ENCODE measurements around the gene LCN15. TPM values are rescaled to one million over a fixed set of nuclear protein-coding genes. Genes with fewer than 3 reads are reported as not detected.
"Not testable (repeated sequence)": the region's sequence is repeated elsewhere in the genome, so short reads cannot be mapped to it uniquely, and the experiment has no call there.

Gene LCN15
- total RNA-seq, 1 donor from 2014 or later, result not detected

DNA sequence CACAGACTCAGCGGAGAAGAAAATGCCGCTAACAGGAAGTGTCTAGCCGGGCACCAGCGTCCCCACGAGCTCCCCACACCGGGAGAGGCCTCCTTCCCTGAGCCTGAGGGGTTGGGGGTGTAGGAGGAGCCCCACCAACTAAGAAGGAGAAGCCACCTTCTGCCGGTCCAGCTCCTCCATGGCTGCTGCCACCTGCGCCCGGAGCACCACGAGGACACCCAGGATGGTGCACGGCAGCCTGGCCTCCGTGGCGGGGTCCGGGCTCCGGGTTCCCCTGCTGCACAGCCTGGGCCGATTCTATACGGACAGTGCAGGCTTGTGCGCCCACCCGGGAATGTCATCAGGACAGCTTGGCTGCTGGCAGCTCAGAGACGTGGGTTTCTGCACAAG is 6.6 kb downstream of the LCN15 start:
- no peak for DNase-seq (ENCODE audit: low read depth)
- TF ChIP-seq, protein P1, sequence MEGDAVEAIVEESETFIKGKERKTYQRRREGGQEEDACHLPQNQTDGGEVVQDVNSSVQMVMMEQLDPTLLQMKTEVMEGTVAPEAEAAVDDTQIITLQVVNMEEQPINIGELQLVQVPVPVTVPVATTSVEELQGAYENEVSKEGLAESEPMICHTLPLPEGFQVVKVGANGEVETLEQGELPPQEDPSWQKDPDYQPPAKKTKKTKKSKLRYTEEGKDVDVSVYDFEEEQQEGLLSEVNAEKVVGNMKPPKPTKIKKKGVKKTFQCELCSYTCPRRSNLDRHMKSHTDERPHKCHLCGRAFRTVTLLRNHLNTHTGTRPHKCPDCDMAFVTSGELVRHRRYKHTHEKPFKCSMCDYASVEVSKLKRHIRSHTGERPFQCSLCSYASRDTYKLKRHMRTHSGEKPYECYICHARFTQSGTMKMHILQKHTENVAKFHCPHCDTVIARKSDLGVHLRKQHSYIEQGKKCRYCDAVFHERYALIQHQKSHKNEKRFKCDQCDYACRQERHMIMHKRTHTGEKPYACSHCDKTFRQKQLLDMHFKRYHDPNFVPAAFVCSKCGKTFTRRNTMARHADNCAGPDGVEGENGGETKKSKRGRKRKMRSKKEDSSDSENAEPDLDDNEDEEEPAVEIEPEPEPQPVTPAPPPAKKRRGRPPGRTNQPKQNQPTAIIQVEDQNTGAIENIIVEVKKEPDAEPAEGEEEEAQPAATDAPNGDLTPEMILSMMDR (IDR thresholded peaks at IDR 0.05; ENCODE audit: insufficient read depth, low read length, severe bottlenecking), result no peak
- Histone ChIP-seq H3K36me3 (ENCODE audit: control insufficient read depth, insufficient read depth, low read length) (no peaks in the 10 kb centered on the region), H3K27me3 (ENCODE audit: control insufficient read depth, insufficient read depth, low read length) (no peaks in the 10 kb centered on the region), H3K4me3 (ENCODE audit: low read depth, low read length) (no peak overlapping the region)
- no peak for FAIRE-seq

DNA sequence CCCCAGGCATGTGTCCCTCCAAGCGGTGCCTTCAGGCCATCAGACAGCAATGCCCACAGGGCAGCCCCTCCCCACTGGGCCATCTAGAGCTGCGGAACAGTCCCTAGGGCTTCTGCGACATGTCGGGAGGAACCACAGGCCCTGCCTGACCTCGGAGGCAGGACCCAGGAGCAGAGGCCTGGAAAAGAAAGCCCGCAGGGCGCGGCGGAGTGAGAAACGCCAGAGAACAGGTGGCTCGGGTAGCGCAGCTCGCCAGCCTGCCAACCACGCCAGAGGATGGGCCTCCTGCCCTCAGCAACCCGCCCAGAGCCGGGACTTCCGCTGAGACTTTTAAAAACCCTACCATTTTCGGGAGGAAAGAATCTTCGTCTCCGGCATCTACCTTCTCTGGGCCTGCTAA is 7.0 kb downstream of the LCN15 start:
- H3K27me3 ChIP-seq (ENCODE audit: control insufficient read depth, insufficient read depth, low read length), result no peaks in the 10 kb centered on the region
- FAIRE-seq (no peak), DNase-seq (ENCODE audit: low read depth) (no peak)
- TF ChIP-seq, protein P1 (IDR thresholded peaks at IDR 0.05; ENCODE audit: insufficient read depth, low read length, severe bottlenecking), result no peak
- H3K4me3 ChIP-seq (ENCODE audit: low read depth, low read length), result no peak overlapping the region
- H3K36me3 ChIP-seq (ENCODE audit: control insufficient read depth, insufficient read depth, low read length), result no peaks in the 10 kb centered on the region

DNA sequence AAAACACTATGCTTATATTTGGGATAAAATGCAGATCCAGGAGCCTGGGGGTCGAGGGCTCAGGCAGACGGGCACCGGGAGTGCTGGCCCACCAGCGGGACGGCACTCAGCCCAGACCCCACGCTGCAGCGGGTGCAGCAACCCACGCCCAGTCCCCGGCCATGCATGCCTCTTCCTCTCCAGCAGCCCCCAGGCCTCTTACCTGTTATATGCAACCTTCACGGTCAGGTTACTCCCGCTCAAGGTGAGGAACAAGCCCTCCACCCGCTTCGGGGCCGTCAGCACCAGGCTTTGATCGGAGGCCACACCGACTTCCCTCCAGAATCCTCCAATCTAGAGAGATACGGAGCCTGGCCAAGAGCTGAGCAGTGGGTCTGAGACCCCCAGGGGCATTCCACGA is 7.5 kb downstream of the LCN15 start:
- no peaks in the 10 kb centered on the region for H3K36me3 ChIP-seq (ENCODE audit: control insufficient read depth, insufficient read depth, low read length)
- no peaks in the 10 kb centered on the region for H3K27me3 ChIP-seq (ENCODE audit: control insufficient read depth, insufficient read depth, low read length)
- TF ChIP-seq, protein P1 (IDR thresholded peaks at IDR 0.05; ENCODE audit: insufficient read depth, low read length, severe bottlenecking), result no peak
- FAIRE-seq (no peak), DNase-seq (ENCODE audit: low read depth) (no peak)
- H3K4me3 ChIP-seq (ENCODE audit: low read depth, low read length), result no peak overlapping the region

DNA sequence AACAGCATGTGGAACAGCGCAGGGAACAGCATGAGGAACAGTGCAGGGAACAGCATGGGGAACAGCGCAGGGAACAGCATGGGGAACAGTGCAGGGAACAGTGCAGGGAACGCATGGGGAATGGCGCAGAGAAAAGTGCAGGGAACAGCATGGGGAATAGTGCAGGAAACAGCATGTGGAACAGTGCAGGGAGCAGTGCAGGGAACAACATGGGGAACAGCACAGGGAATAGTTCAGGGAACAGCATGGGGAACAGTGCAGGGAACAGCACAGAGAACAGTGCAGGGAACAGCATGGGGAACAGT is 8.2 kb downstream of the LCN15 start:
- no peaks in the 10 kb centered on the region for H3K27me3 ChIP-seq (ENCODE audit: control insufficient read depth, insufficient read depth, low read length)
- FAIRE-seq (no peak), DNase-seq (ENCODE audit: low read depth) (no peak)
- no peaks in the 10 kb centered on the region for H3K36me3 ChIP-seq (ENCODE audit: control insufficient read depth, insufficient read depth, low read length)
- TF ChIP-seq, protein P1 (IDR thresholded peaks at IDR 0.05; ENCODE audit: insufficient read depth, low read length, severe bottlenecking), result no peak
- no peak overlapping the region for H3K4me3 ChIP-seq (ENCODE audit: low read depth, low read length)

DNA sequence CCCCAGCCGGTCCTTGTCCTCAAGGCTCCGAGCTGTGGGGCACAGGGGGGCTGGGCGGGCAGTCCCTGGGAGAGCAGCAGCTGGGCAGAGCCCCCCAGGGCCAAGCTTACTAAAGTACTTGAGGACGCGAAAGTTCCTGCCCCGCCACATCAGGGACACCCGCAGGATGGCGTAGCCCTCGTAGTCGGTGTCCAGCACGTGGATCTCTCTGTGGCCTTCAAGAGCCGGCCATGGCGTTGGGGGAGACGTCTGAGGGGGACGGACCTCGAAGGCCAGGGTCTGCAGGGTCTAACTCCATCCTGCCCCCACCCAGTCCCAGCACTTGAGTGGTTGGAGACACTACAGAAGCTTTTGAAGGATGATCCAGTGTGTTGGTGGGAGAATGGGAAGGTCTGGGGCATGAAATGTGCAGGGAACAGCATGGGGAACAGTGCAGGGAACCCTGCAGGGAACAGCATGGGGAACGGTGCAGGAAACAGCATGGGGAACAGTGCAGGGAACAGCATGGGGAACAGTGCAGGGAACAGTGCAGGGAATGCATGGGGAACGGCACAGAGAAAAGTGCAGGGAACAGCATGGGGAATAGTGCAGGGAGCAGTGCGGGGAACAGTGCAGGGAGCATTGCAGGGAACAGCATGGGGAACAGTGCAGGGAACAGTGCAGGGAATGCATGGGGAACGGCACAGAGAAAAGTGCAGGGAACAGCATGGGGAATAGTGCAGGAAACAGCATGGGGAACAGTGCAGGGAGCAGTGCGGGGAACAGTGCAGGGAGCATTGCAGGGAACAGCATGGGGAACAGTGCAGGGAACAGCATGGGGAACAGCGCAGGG is 8.8 kb downstream of the LCN15 start:
- H3K27me3 ChIP-seq (ENCODE audit: control insufficient read depth, insufficient read depth, low read length); H3K4me3 ChIP-seq (ENCODE audit: low read depth, low read length); H3K36me3 ChIP-seq (ENCODE audit: control insufficient read depth, insufficient read depth, low read length); DNase-seq (ENCODE audit: low read depth): not testable (repeated sequence)
- peak; percentile 99 for FAIRE-seq

DNA sequence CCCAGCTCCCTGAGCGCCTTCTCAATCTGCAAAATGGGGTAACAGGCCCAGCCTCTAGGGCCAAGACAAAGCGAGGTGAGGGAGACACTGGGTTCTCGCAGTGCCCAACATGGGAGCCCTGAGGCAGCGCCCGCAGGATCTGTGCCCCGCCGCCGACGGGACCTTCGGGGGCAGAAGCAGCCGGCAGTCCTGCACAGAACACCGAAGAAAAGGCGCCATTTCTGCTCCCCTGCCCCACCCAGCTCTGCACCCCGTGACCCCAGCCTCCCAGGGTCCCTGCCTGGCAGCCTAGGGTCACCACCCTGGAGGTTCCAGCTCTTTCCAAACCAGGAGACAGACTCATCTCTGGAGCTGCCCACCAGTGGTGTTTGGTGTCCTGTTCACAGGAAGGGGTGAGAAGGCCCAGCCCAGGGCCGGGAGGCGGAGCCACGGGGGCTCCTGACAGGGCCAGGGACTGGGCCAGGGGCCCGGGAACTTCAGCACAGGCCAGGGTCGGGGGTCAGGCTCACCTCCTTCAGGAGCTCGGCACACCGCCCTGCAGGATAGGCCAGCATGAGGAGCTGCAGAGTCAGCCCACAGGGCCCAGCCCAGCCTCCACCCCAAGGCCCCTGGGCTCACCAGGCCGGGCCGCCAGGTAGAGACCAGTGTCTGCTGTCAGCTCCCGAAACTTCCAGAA is 9.6 kb downstream of the LCN15 start:
- TF ChIP-seq, protein P1 (IDR thresholded peaks at IDR 0.05; ENCODE audit: insufficient read depth, low read length, severe bottlenecking), result no peak
- H3K4me3 ChIP-seq (ENCODE audit: low read depth, low read length), result no peak overlapping the region

More for the DNA sequence above, 9.6 kb downstream of the LCN15 start:
- H3K36me3 ChIP-seq (ENCODE audit: control insufficient read depth, insufficient read depth, low read length), result no peaks in the 10 kb centered on the region
- no peaks in the 10 kb centered on the region for H3K27me3 ChIP-seq (ENCODE audit: control insufficient read depth, insufficient read depth, low read length)
- DNase-seq (ENCODE audit: low read depth), result no peak
- FAIRE-seq, result no peak
